Vagina (tissue), 2 donors: Measurements from ENCODE around the gene SRGAP3.

Source experiments
- CTCF ChIP-seq, 3 experiments: fragments of 450-650 bp in 2 of 3; fragments of 200-600 bp in 1 of 3; sonication (generic) in 1 of 3; IDR thresholded peaks; one replicate each; pipeline ENCODE4 v1.5.1; 2017 to 2019; ENCODE audit warnings: antibody characterized with exemption in 3 of 3, mild to moderate bottlenecking in 2 of 3, moderate library complexity in 2 of 3
- POLR2A ChIP-seq, 2 donors: fragments of 450-650 bp; IDR thresholded peaks; one replicate each; pipeline ENCODE4 v1.6.1; 2017; ENCODE audit warnings: antibody characterized with exemption in 2 of 2, mild to moderate bottlenecking in 2 of 2, moderate library complexity in 2 of 2

GRCh38 chr3:9059489-9060400, 189.7 kb downstream of the SRGAP3 start:
- no peak for TF ChIP-seq CTCF (IDR thresholded peaks at IDR 0.05)
- TF ChIP-seq POLR2A (IDR thresholded peaks at IDR 0.05), result no peak
